ENCODE data around the gene TTC39C.

DNA sequence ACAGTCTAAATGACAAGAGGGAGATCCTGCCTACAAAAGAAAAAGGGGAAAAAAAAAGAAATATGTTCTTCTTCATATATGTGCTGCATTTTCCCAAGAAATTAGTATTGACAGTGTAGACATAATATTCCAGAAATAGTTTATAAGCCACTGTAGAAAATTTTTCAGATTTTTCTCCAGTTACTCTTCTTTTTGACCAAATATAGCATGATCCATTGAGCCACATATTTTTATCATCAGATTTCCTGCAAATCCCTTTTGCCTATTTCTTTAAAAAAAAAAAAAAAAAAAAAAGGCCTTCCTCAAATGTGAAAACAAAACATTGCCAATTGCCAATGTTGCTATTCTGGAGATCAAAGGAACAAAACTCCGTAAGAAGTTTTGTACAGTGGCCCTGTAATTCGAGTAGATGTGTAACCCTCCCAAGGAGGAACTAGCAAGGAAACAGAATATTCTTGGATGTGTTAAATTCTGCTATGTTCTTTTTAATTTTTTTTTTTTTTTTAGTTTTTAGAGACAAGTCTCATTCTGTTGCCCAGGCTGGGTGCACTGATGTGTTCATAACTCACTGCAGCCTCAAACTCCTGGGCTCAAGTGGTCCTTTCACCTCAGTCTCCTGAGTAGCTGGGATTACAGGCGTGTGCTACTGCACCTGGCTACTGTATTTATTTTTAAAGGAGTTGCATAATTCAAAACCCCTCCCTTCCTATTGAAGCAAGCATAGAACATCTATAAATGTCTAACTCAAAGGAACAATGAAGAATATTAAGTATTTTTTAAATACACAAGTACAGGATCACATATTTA, 111.8 kb downstream of the TTC39C start:
- TF ChIP-seq, protein P1, sequence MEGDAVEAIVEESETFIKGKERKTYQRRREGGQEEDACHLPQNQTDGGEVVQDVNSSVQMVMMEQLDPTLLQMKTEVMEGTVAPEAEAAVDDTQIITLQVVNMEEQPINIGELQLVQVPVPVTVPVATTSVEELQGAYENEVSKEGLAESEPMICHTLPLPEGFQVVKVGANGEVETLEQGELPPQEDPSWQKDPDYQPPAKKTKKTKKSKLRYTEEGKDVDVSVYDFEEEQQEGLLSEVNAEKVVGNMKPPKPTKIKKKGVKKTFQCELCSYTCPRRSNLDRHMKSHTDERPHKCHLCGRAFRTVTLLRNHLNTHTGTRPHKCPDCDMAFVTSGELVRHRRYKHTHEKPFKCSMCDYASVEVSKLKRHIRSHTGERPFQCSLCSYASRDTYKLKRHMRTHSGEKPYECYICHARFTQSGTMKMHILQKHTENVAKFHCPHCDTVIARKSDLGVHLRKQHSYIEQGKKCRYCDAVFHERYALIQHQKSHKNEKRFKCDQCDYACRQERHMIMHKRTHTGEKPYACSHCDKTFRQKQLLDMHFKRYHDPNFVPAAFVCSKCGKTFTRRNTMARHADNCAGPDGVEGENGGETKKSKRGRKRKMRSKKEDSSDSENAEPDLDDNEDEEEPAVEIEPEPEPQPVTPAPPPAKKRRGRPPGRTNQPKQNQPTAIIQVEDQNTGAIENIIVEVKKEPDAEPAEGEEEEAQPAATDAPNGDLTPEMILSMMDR (IDR thresholded peaks at IDR 0.05; ENCODE audit: extremely low read depth in 1 of 2, insufficient read depth in 1 of 2, low read depth in 1 of 2, low read length in 2 of 2): no peak
- no peak for TF ChIP-seq FOS (IDR thresholded peaks at IDR 0.05; ENCODE audit: borderline replicate concordance, insufficient read depth, low read length)
- no peak for TF ChIP-seq EZH2 (IDR thresholded peaks at IDR 0.05; ENCODE audit: borderline replicate concordance, low read depth, low read length, severe bottlenecking)
- no peak for TF ChIP-seq POLR2A (IDR thresholded peaks at IDR 0.05; ENCODE audit: low read depth, low read length)
- TF ChIP-seq MYC (IDR thresholded peaks at IDR 0.05; ENCODE audit: low read depth, low read length): no peak
- no peak for TF ChIP-seq GATA2 (IDR thresholded peaks at IDR 0.05; ENCODE audit: insufficient read depth, insufficient read length, low read depth, low read length)
